Uterus (tissue), 2 donors: ENCODE measurements around the gene KANSL1.

Experiments used
- CTCF ChIP-seq, 4 experiments: fragments of 200-600 bp in 2 of 4; fragments of 450-650 bp in 2 of 4; sonication (generic) in 2 of 4; IDR thresholded peaks; one replicate each; pipeline ENCODE4 v1.5.1; 2016 to 2019; ENCODE audit warnings: antibody characterized with exemption in 4 of 4, mild to moderate bottlenecking in 2 of 4, moderate library complexity in 1 of 4
- POLR2A ChIP-seq, 2 donors: fragments of 450-650 bp; IDR thresholded peaks; one replicate each; pipeline ENCODE4 v1.6.1; 2016; ENCODE audit warnings: antibody characterized with exemption in 2 of 2, mild to moderate bottlenecking in 1 of 2, moderate library complexity in 1 of 2

- no peak for TF ChIP-seq POLR2A (IDR thresholded peaks at IDR 0.05)
- no peak for TF ChIP-seq CTCF (IDR thresholded peaks at IDR 0.05)
Measured at GRCh38 chr17:46148247-46148646, 45.0 kb downstream of the KANSL1 start.
